Psoas muscle (tissue), 8 donors: Measurements from ENCODE around the gene KIRREL3. TPM values are rescaled to one million over a fixed set of nuclear protein-coding genes. Genes with fewer than 3 reads are reported as not detected.

Experiments used
- ATAC-seq, 4 donors: fragments of 200-7000 bp; cut with Tn5 transposase; one replicate each; pipeline ENCODE4 v1.9.1; 2020; ENCODE audit warnings: moderate library complexity in 3 of 4, mild to moderate bottlenecking in 2 of 4
- DNase-seq, 2 donors: peaks; one replicate each; pipeline ENCODE4 v3.0.0-alpha.2; 2020
- H3K27ac ChIP-seq: fragments of 200-600 bp; one replicate; pipeline ENCODE4 v1.8.0; 2022
- H3K27me3 ChIP-seq, 3 donors: fragments of 200-600 bp in 1 of 3; one replicate each; pipeline versions ENCODE4 v1.6.1 to v1.8.0; 2013 to 2022; ENCODE audit warnings: low read length in 2 of 3, mild to moderate bottlenecking in 2 of 3, moderate library complexity in 1 of 3; ENCODE audit not compliant: insufficient read depth in 3 of 3
- H3K36me3 ChIP-seq, 2 donors: fragments of 200-600 bp in 1 of 2; one replicate each; pipeline versions ENCODE4 v1.6.1 to v1.8.0; 2013 to 2022; ENCODE audit warnings: low read depth in 1 of 2, mild to moderate bottlenecking in 1 of 2, moderate library complexity in 1 of 2; ENCODE audit not compliant: insufficient read depth in 1 of 2
- H3K4me1 ChIP-seq: fragments of 200-600 bp; one replicate; pipeline ENCODE4 v1.8.0; 2022
- H3K4me3 ChIP-seq: fragments of 200-600 bp; one replicate; pipeline ENCODE4 v1.8.0; 2022; ENCODE audit warnings: mild to moderate bottlenecking
- H3K9me3 ChIP-seq: fragments of 200-600 bp; one replicate; pipeline ENCODE4 v1.8.0; 2022
- CTCF ChIP-seq: fragments of 200-600 bp; IDR thresholded peaks from one replicate; pipeline ENCODE4 v1.8.0; 2022; ENCODE audit warnings: antibody characterized with exemption
- WGBS, 3 donors: extraction: QIAGEN DNeasy Blood & Tissue Kit; methylation state at CpG; one replicate each; pipeline versions ENCODE4 v1.1.6 to v1.1.7; 2013; 5-methylcytosine and 5-hydroxymethylcytosine counted together
- intact Hi-C, 2 donors: fragments of 100-400 bp; cut with DNase I; formaldehyde crosslinking; loops; one replicate each; pipeline versions ENCODE4 v1.11.0 to v1.14.2; 2022
- polyA plus RNA-seq, 3 donors: library from polyadenylated mRNA; stranded (reverse); fragments of 200-250 nt; gene quantifications; one replicate each; pipeline ENCODE4 v1.2.3, GENCODE V29; 2013
- total RNA-seq, 4 donors: library from RNA; stranded (reverse); fragmentation: NEBNext Ultra II Directional in 2 of 4; extraction: Animal tissue kit (Norgen Biotek cat#: 25700) in 2 of 4; gene quantifications; one replicate each; pipeline versions ENCODE4 v1.2.1 to v1.2.4, GENCODE V29; 2021 to 2023
- donor health status: healthy with polysubstance abuse.
- donor health status: DM: no; HTN: no; CAD: no; lungs with moderate emphysema.
- donor health status: Bipolar disorder and iron deficiency.
- donor health status: healthy.
- donor health status: DM: yes; HTN: yes; CAD: no.
- donor health status: DM: no; HTN: no; CAD: no.
- donor health status: DM: no; HTN: no; CAD: no.
- donor health status: DM: yes; HTN: yes; CAD: no.

The KIRREL3 gene
- total and polyA plus RNA-seq, 7 donors: 0.04 TPM; not detected in 6

GRCh38 chr11:126719740-126720139 is 280.8 kb downstream of the KIRREL3 start:
- no peak for TF ChIP-seq CTCF
- no peak overlapping the region for H3K27ac ChIP-seq
- no peaks in the 10 kb centered on the region for H3K9me3 ChIP-seq
- intact Hi-C loops: loop anchor here in 1 of 2 donors (5.0 kb wide), 2 partner anchors 273 to 628 kb away; no protein-coding TSS in a partner anchor
- WGBS, 3 donors: 90 to 93% (median 92%) methylated on average over 3 of the region's 3 CpGs
- H3K36me3 ChIP-seq: no peaks in the 10 kb centered on the region
- DNase-seq (no peak), ATAC-seq (no peak)
- no peaks in the 10 kb centered on the region for H3K4me1 ChIP-seq
- peaks cover 0 to 1% (median 0%) of the 10 kb centered on the region in 3 donors for H3K27me3 ChIP-seq
- H3K4me3 ChIP-seq: no peak overlapping the region

- Histone ChIP-seq H3K27ac (no peak overlapping the region), H3K4me1 (no peaks in the 10 kb centered on the region), H3K9me3 (no peaks in the 10 kb centered on the region), H3K36me3 (no peaks in the 10 kb centered on the region), H3K4me3 (no peak overlapping the region), H3K27me3 (peaks cover 0 to 1% (median 0%) of the 10 kb centered on the region in 3 donors)
- ATAC-seq (no peak), DNase-seq (no peak)
- TF ChIP-seq CTCF: no peak
- 26 to 48% (median 33%) methylated on average over 3 of the region's 3 CpGs for WGBS, 3 donors
- intact Hi-C loops: loop anchor here in 1 of 2 donors (5.0 kb wide), 2 partner anchors 274 to 629 kb away; no protein-coding TSS in a partner anchor
Observed at GRCh38 chr11:126718276-126718675, 282.3 kb downstream of the KIRREL3 start.

DNA sequence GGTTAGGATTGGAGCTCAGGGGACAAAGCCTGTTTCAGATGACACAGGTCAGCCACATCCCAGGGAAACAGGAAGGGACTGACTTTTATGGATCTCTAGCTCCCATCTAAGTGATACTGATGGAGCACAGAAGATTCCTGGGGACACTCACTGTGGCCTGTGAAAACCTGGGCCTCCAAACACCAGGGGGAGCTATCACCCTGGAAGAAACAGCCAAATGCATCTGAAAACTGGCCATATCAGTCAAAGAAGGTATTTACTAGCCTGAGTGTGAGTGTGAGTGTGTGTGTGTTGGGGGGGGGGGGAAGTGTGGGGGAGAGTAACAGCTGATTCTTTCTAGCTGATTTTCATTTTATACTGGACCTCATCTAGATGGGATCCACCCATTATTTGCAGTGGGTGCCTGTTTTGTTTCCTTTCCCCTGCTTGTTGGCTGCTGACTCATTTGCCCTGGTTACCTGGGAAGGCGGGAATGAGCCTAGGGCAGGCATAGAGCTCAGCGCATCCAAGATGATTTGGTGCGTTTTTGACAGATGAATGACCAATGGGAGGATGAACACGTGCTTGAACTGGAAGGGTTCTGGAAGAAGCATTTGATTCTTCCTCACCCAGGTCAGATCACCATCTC is 284.0 kb downstream of the KIRREL3 start:
- intact Hi-C loops: loop anchor here in 1 of 2 donors (5.0 kb wide), 2 partner anchors 276 to 631 kb away; no protein-coding TSS in a partner anchor
- TF ChIP-seq CTCF: peak; percentile 31
- WGBS, 3 donors: 69 to 89% (median 85%) methylated on average over 4 of the region's 4 CpGs
- H3K9me3 ChIP-seq: no peaks in the 10 kb centered on the region
- no peak overlapping the region for H3K4me3 ChIP-seq
- H3K27ac ChIP-seq: no peak overlapping the region
- peaks cover 0 to 3% (median 0%) of the 10 kb centered on the region in 3 donors for H3K27me3 ChIP-seq
- DNase-seq (no peak), ATAC-seq (no peak)
- H3K4me1 ChIP-seq: no peaks in the 10 kb centered on the region
- H3K36me3 ChIP-seq: no peaks in the 10 kb centered on the region

- no peak overlapping the region for H3K4me3 ChIP-seq
- H3K4me1 ChIP-seq: no peaks in the 10 kb centered on the region
- TF ChIP-seq CTCF: no peak
- peaks cover 0 to 4% (median 0%) of the 10 kb centered on the region in 3 donors for H3K27me3 ChIP-seq
- no peak overlapping the region for H3K27ac ChIP-seq
- DNase-seq: no peak
- intact Hi-C loops: no loop called here
- no peaks in the 10 kb centered on the region for H3K9me3 ChIP-seq
- no peaks in the 10 kb centered on the region for H3K36me3 ChIP-seq
- no peak for ATAC-seq
- 91 to 97% (median 91%) methylated on average over 6 of the region's 6 CpGs for WGBS, 3 donors
Observed at GRCh38 chr11:126713806-126714205, 286.8 kb downstream of the KIRREL3 start.
